Right lobe of liver (tissue), 4 donors: ENCODE data around the gene ZNF416.

ENCODE experiments used
- CTCF ChIP-seq, 4 donors: fragments of 200-600 bp in 3 of 4; fragments of 450-650 bp in 1 of 4; IDR thresholded peaks; one replicate each; pipeline versions ENCODE4 v1.5.1 to v1.8.0; 2016 to 2022; ENCODE audit warnings: antibody characterized with exemption in 4 of 4, mild to moderate bottlenecking in 2 of 4
- POLR2A ChIP-seq: fragments of 450-650 bp; IDR thresholded peaks from one replicate; pipeline ENCODE4 v1.6.1; 2017; ENCODE audit warnings: antibody characterized with exemption, mild to moderate bottlenecking
- donor health status: DM: no; HTN: no; CAD: no.
- donor health status: DM: no; HTN: no; CAD: no.
- donor health status: DM: no; HTN: yes; CAD: no.

DNA sequence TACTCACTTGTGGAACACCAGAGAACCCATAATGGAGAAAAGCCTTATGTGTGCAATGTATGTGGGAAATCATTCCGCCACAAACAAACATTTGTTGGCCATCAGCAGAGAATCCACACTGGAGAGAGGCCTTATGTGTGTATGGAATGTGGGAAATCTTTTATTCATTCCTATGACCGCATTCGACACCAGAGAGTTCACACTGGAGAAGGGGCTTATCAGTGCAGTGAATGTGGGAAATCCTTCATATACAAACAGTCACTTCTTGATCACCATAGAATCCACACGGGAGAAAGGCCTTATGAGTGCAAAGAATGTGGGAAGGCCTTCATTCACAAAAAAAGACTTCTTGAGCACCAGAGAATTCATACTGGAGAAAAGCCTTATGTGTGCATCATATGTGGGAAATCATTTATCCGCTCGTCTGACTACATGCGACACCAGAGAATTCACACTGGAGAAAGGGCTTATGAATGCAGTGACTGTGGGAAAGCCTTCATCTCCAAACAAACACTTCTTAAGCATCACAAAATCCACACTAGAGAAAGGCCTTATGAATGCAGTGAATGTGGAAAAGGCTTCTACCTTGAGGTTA is 40.7 kb downstream of the ZNF416 start:
- no peak for TF ChIP-seq POLR2A
- no peak for TF ChIP-seq CTCF (IDR thresholded peaks at IDR 0.05)
